ENCODE data around the gene STEAP4. TPM values are rescaled to one million over a fixed set of nuclear protein-coding genes. Genes with fewer than 3 reads are reported as not detected.
"Not testable (repeated sequence)": the region's sequence is repeated elsewhere in the genome, so short reads cannot be mapped to it uniquely, and the experiment has no call there.

The STEAP4 gene
- polyA plus RNA-seq, 2 of the 4 experiments (the other 2 are of a cell fraction) = not detected

DNA sequence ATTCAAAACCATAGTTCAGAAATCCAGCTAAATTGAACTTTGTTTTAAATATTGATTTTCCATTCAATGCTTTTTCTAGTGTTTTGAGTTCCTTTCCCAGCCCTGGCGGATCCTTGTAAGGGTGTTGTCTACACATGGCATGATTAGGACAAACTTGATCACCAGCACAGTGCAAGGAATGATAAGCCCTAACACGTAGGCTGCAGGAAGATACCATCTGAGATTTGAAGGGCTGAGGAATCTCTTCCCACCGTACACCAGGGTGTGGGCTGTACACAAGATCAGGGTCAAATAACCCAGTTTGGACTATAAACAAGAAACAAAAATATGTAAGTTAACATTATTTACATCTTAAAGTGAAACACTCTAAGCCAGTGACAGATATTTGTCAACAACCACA lies 27.4 kb downstream of the STEAP4 start:
- ATAC-seq (0 out of 6 replicates have a peak, but pooled peaks of 1 of the 2 experiments have one; percentile 13), FAIRE-seq (no peak), DNase-seq (ENCODE audit: low read depth in 1 of 2, low spot score in 1 of 2) (no peak)
- TF ChIP-seq EHF (CRISPR knock-in tag; IDR thresholded peaks at IDR 0.05) (no peak), MAZ (IDR thresholded peaks at IDR 0.05; ENCODE audit: borderline replicate concordance, low read depth, low read length) (no peak), RARB (CRISPR knock-in tag; IDR thresholded peaks at IDR 0.05) (no peak), CHD4 (IDR thresholded peaks at IDR 0.05; ENCODE audit: borderline replicate concordance) (no peak), HOXB13 (CRISPR knock-in tag; IDR thresholded peaks at IDR 0.05; ENCODE audit: low read depth) (no peak), POLR2A (IDR thresholded peaks at IDR 0.05; ENCODE audit: low read length) (no peak), CBX8 (IDR thresholded peaks at IDR 0.05) (no peak), NFE2L2 (conservative IDR thresholded peaks at IDR 0.05; ENCODE audit: low read length) (no peak), FOXS1 (CRISPR knock-in tag; IDR thresholded peaks at IDR 0.05) (no peak), GATA3 (IDR thresholded peaks at IDR 0.05; ENCODE audit: borderline replicate concordance) (no peak), HOXA7 (CRISPR knock-in tag; IDR thresholded peaks at IDR 0.05) (no peak)
- TF ChIP-seq, protein P1, sequence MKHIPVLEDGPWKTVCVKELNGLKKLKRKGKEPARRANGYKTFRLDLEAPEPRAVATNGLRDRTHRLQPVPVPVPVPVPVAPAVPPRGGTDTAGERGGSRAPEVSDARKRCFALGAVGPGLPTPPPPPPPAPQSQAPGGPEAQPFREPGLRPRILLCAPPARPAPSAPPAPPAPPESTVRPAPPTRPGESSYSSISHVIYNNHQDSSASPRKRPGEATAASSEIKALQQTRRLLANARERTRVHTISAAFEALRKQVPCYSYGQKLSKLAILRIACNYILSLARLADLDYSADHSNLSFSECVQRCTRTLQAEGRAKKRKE (CRISPR knock-in tag; IDR thresholded peaks at IDR 0.05; ENCODE audit: low read depth) = no peak
- TF ChIP-seq, protein P2, sequence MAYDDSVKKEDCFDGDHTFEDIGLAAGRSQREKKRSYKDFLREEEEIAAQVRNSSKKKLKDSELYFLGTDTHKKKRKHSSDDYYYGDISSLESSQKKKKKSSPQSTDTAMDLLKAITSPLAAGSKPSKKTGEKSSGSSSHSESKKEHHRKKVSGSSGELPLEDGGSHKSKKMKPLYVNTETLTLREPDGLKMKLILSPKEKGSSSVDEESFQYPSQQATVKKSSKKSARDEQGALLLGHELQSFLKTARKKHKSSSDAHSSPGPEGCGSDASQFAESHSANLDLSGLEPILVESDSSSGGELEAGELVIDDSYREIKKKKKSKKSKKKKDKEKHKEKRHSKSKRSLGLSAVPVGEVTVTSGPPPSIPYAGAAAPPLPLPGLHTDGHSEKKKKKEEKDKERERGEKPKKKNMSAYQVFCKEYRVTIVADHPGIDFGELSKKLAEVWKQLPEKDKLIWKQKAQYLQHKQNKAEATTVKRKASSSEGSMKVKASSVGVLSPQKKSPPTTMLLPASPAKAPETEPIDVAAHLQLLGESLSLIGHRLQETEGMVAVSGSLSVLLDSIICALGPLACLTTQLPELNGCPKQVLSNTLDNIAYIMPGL (CRISPR knock-in tag; IDR thresholded peaks at IDR 0.05; ENCODE audit: borderline replicate concordance) = no peak
- no peaks in the 10 kb centered on the region for H3K4me1 ChIP-seq
- no peak overlapping the region for H3K4me2 ChIP-seq
- ChIA-PET POLR2A (no interaction called here), CTCF (interaction anchor here (0.9 to 2.1 kb wide), 2 partner anchors 19 to 36 kb away, joined by 3 to 4 read pairs; no protein-coding TSS in a partner anchor)
- no peaks in the 10 kb centered on the region for H3K9me3 ChIP-seq
- H3K27ac ChIP-seq = no peak overlapping the region
- no peak overlapping the region for H3K4me3 ChIP-seq
- 32% methylated on average over 3 of the region's 3 CpGs for WGBS (ENCODE audit: missing lambda C conversion rate)

DNA sequence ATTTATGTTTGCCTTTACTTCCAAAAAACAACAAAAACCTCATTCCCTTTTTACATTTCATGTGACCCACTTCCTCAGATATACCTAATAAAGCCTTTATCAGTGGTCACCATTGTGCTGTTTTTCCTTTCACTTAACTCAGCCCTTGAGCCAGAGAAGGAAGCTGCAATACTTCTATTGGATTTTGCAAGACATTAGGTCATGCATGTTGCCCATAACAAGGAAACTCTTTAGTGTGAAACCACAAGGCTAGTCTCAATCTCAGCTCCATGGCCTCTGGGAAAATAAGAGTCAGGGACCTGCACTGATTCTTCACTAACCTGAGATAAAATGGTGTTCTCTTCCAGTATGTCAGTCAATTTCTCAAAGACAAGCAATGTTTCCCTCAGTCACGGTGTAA lies 27.8 kb downstream of the STEAP4 start:
- ChIA-PET POLR2A (no interaction called here), CTCF (interaction anchor here (2.1 kb wide), 1 partner anchor 36 kb away, joined by 4 read pairs; no protein-coding TSS in a partner anchor)
- no peak for DNase-seq (ENCODE audit: low read depth in 1 of 2, low spot score in 1 of 2)
- Histone ChIP-seq H3K9me3 (no peaks in the 10 kb centered on the region), H3K4me1 (no peaks in the 10 kb centered on the region), H3K27ac (no peak overlapping the region), H3K4me3 (no peak overlapping the region), H3K4me2 (no peak overlapping the region)
- TF ChIP-seq HEYL (CRISPR knock-in tag; IDR thresholded peaks at IDR 0.05) = no peak
- no peak for ATAC-seq
- 13% methylated on average over 1 of the region's 1 CpG for WGBS (ENCODE audit: missing lambda C conversion rate)
- no peak for FAIRE-seq

DNA sequence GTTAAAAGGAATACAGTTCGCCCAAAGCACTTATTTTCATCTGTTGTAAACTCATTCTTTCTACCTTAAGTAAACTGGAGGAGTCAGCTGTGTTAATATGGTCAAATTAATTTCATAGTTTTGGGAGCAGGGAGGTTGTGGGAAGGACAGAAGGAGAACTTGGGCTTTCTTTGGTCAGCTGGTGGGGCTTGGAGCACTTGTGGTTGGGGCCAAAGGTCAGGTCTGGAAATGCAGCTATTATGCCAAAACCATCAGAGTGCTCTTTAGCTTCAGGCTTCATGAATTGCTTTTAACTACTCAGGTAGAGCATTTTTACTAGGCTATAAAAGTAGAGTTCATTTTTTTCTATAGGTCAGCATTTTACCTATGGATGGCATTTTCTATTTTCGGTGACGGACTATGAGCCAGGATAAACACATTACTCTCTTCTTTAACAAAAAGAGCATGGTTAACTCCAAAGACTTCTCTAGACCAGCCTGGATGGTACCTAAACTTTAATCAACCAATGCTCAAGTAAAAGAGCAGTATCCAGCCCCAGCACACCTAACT lies 30.0 kb downstream of the STEAP4 start:
- H3K4me1 ChIP-seq = no peaks in the 10 kb centered on the region
- no peak for DNase-seq (ENCODE audit: low read depth in 1 of 2, low spot score in 1 of 2)
- ChIA-PET CTCF (no interaction called here), POLR2A (no interaction called here)
- WGBS (ENCODE audit: missing lambda C conversion rate) = 65% methylated on average over 3 of the region's 3 CpGs
- H3K4me2 ChIP-seq = no peak overlapping the region
- H3K27ac ChIP-seq = no peak overlapping the region
- FAIRE-seq = no peak
- no peaks in the 10 kb centered on the region for H3K9me3 ChIP-seq
- TF ChIP-seq MAFK (IDR thresholded peaks at IDR 0.05; ENCODE audit: partially characterized antibody) (peak; percentile 73), POLR2AphosphoS2 (conservative IDR thresholded peaks at IDR 0.05; ENCODE audit: low read length) (no peak), KDM1A (IDR thresholded peaks at IDR 0.05; ENCODE audit: low read depth) (no peak)
- no peak for ATAC-seq
- H3K4me3 ChIP-seq = no peak overlapping the region

DNA sequence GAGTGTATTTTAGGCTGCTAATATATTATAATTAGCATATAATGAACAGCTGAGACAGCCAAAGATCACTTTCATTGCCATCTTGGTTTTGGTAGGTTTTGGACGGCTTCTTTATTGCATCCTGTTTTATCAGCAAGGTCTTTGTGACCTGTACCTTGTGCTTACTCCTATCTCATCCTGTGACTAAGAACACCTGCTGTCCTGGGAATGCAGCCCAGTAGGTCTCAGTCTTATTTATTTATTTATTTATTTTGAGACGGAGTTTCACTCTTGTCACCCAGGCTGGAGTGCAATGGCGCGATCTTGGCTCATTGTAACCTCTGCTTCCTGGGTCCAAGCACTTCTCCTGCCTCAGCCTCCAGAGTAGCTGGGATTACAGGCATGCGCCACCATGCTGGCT lies 31.8 kb downstream of the STEAP4 start:
- FAIRE-seq; ATAC-seq; POLR2A ChIA-PET; H3K27ac ChIP-seq; H3K4me3 ChIP-seq; DNase-seq (ENCODE audit: low read depth in 1 of 2, low spot score in 1 of 2); H3K9me3 ChIP-seq; H3K4me2 ChIP-seq; CTCF ChIA-PET; H3K4me1 ChIP-seq: not testable (repeated sequence)
- whole genome bisulfite sequencing (ENCODE audit: missing lambda C conversion rate) = 42% methylated on average over 5 of the region's 5 CpGs

All from A549 (cell line).